ENCODE results near the gene SERAC1.

GRCh38 chr6:158184608-158185007 lies 16.5 kb upstream of the SERAC1 start:
- no peak for TF ChIP-seq POLR2A (IDR thresholded peaks at IDR 0.05; ENCODE audit: low read length)
- TF ChIP-seq EHMT2 (IDR thresholded peaks at IDR 0.05; ENCODE audit: low read depth): no peak
- TF ChIP-seq, protein P1, sequence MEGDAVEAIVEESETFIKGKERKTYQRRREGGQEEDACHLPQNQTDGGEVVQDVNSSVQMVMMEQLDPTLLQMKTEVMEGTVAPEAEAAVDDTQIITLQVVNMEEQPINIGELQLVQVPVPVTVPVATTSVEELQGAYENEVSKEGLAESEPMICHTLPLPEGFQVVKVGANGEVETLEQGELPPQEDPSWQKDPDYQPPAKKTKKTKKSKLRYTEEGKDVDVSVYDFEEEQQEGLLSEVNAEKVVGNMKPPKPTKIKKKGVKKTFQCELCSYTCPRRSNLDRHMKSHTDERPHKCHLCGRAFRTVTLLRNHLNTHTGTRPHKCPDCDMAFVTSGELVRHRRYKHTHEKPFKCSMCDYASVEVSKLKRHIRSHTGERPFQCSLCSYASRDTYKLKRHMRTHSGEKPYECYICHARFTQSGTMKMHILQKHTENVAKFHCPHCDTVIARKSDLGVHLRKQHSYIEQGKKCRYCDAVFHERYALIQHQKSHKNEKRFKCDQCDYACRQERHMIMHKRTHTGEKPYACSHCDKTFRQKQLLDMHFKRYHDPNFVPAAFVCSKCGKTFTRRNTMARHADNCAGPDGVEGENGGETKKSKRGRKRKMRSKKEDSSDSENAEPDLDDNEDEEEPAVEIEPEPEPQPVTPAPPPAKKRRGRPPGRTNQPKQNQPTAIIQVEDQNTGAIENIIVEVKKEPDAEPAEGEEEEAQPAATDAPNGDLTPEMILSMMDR (IDR thresholded peaks at IDR 0.05): no peak
- no peak for TF ChIP-seq MAFK (IDR thresholded peaks at IDR 0.05; ENCODE audit: partially characterized antibody)
- TF ChIP-seq, protein P2, sequence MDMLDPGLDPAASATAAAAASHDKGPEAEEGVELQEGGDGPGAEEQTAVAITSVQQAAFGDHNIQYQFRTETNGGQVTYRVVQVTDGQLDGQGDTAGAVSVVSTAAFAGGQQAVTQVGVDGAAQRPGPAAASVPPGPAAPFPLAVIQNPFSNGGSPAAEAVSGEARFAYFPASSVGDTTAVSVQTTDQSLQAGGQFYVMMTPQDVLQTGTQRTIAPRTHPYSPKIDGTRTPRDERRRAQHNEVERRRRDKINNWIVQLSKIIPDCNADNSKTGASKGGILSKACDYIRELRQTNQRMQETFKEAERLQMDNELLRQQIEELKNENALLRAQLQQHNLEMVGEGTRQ (IDR thresholded peaks at IDR 0.05): no peak
- no peak for TF ChIP-seq JUN (IDR thresholded peaks at IDR 0.05)
- no peak for TF ChIP-seq CBX8 (IDR thresholded peaks at IDR 0.05)
- no peak for TF ChIP-seq HOXB13 (CRISPR knock-in tag; IDR thresholded peaks at IDR 0.05; ENCODE audit: low read depth)
- no peak for TF ChIP-seq EP300 (IDR thresholded peaks at IDR 0.05)
- TF ChIP-seq MAX (IDR thresholded peaks at IDR 0.05): no peak
- no peak for TF ChIP-seq KDM1A (IDR thresholded peaks at IDR 0.05; ENCODE audit: low read depth)
- TF ChIP-seq ZNF302 (CRISPR knock-in tag; IDR thresholded peaks at IDR 0.05): no peak

Measured in A549 (cell line).